GM12878 (cell line): ENCODE measurements around the gene ATAD2B. TPM values are rescaled to one million over a fixed set of nuclear protein-coding genes. Genes with fewer than 3 reads are reported as not detected.

Experiments
- CBX5 ChIP-seq: sonication (generic); IDR thresholded peaks from 2 replicates; pipeline ENCODE4 v1.6.1; 2016; ENCODE audit warnings: low read depth, moderate library complexity, mild to moderate bottlenecking, inconsistent platforms
- CUX1 ChIP-seq: IDR thresholded peaks from 2 replicates; pipeline ENCODE4 v1.6.1; 2012; ENCODE audit warnings: improper control_type of control experiment, low read depth, low read length; ENCODE audit not compliant: insufficient replicate concordance
- HSF1 ChIP-seq: fragments of 150-350 bp; IDR thresholded peaks from 2 replicates; pipeline ENCODE4 v1.6.1; 2014; ENCODE audit warnings: mild to moderate bottlenecking, low read depth, low read length
- KDM1A ChIP-seq: fragments of 200-600 bp; sonication (generic); IDR thresholded peaks from 2 replicates; pipeline ENCODE4 v1.6.1; 2016; ENCODE audit warnings: borderline replicate concordance
- MEF2B ChIP-seq: fragments of 450-650 bp; IDR thresholded peaks from 2 replicates; pipeline ENCODE4 v1.6.1; 2018; ENCODE audit warnings: mild to moderate bottlenecking, moderate library complexity; ENCODE audit not compliant: partially characterized antibody, poor library complexity, severe bottlenecking
- SMARCA5 ChIP-seq: fragments of 450-650 bp; IDR thresholded peaks from 2 replicates; pipeline ENCODE4 v1.6.1; 2017; ENCODE audit warnings: mild to moderate bottlenecking
- polyA plus RNA-seq, 11 experiments: library from polyadenylated mRNA; depleted of rRNA in 4 of 11; unstranded in 6 of 11; stranded (reverse) in 5 of 11; fragments of >200 nt; fragmentation: Nextera tagmentation in 4 of 11; fragmentation: Illumina TruSeq in 1 of 11; extraction: Ambion mirVana in 4 of 11; extraction: Trizol in 1 of 11; gene quantifications; 1 replicate in 1 of 11; 2 replicates in 10 of 11; pipeline versions ENCODE4 v1.2.1 to v1.2.3, GENCODE V29; 2011 to 2016; ENCODE audit warnings: inconsistent platforms in 2 of 11, missing spikeins in 2 of 11, low read depth in 1 of 11
- total RNA-seq, 4 experiments: library from RNA; depleted of rRNA in 3 of 4; stranded (reverse); fragments of >200 nt in 3 of 4; fragmentation: Illumina TruSeq in 1 of 4; extraction: Trizol in 1 of 4; gene quantifications; 2 replicates each; pipeline versions ENCODE4 v1.2.1 to v1.2.3, GENCODE V29; 2013 to 2021

Gene ATAD2B
- total and polyA plus RNA-seq, 10 of the 15 experiments (the other 5 are each of a cell fraction or from before 2014, with no cell fraction given) = 3.6 to 29.9 (median 16.8) TPM

- TF ChIP-seq CUX1 (no peak), KDM1A (no peak), MEF2B (no peak), CBX5 (no peak), HSF1 (no peak), SMARCA5 (no peak)
Measured at GRCh38 chr2:23837871-23838270, 89.1 kb downstream of the ATAD2B start (continued).
